Natural killer cell treated with Interleukin-12 subunit alpha and Interleukin-12 subunit beta and Interleukin-15 and Interleukin-18, amount 100 ng/mL, for 72 hours (primary cell): ENCODE results near the gene PANK3. TPM values are rescaled to one million over a fixed set of nuclear protein-coding genes. Genes with fewer than 3 reads are reported as not detected.
"Not testable (repeated sequence)": the region's sequence is repeated elsewhere in the genome, so short reads cannot be mapped to it uniquely, and the experiment has no call there.

ENCODE experiments used
- ATAC-seq, 2 donors: fragments of 150-1000 bp; cut with Tn5 transposase in 1 of 2; sonication (Bioruptor Pico), chemical (Tn5 transposase) in 1 of 2; 2 replicates each; pipeline ENCODE4 v1.10.0; 2021
- DNase-seq: peaks from one replicate; pipeline ENCODE4 v3.0.0; 2022; ENCODE audit warnings: low spot score
- H3K27ac Mint-ChIP-seq, 2 donors: 1 replicate in 1 of 2; 2 replicates in 1 of 2; pipeline ENCODE4 v1.8.0; 2022; ENCODE audit warnings: mixed read lengths in 2 of 2, mild to moderate bottlenecking in 1 of 2, moderate library complexity in 1 of 2
- H3K27me3 Mint-ChIP-seq, 2 donors: 1 replicate in 1 of 2; 2 replicates in 1 of 2; pipeline ENCODE4 v1.8.0; 2022; ENCODE audit warnings: mixed read lengths in 2 of 2
- H3K36me3 Mint-ChIP-seq: one replicate; pipeline ENCODE4 v1.8.0; 2022; ENCODE audit warnings: mixed read lengths
- H3K4me1 Mint-ChIP-seq, 2 donors: 1 replicate in 1 of 2; 2 replicates in 1 of 2; pipeline ENCODE4 v1.8.0; 2022; ENCODE audit warnings: low read depth in 2 of 2, mixed read lengths in 2 of 2, mild to moderate bottlenecking in 1 of 2
- H3K4me3 Mint-ChIP-seq: one replicate; pipeline ENCODE4 v1.8.0; 2022; ENCODE audit warnings: mixed read lengths
- H3K9me3 Mint-ChIP-seq: 2 replicates; pipeline ENCODE4 v1.8.0; 2022; ENCODE audit warnings: mixed read lengths
- total RNA-seq, 2 donors: library from RNA; stranded (reverse); gene quantifications; one replicate each; pipeline ENCODE4 v1.2.3, GENCODE V29; 2022

Gene PANK3
- total RNA-seq, 2 donors from 2014 or later, result 71.1 to 75.2 TPM

- Mint-ChIP-seq H3K9me3 (no peaks in the 10 kb centered on the region), H3K4me3 (no peak overlapping the region), H3K27ac (no peak overlapping the region)
Observed at GRCh38 chr5:168606562-168606961, 27.4 kb upstream of the PANK3 start.

GRCh38 chr5:168604436-168604835, 25.3 kb upstream of the PANK3 start:
- Mint-ChIP-seq H3K4me3 (no peak overlapping the region), H3K27me3 (no peaks in the 10 kb centered on the region)

More at GRCh38 chr5:168606562-168606961, 27.4 kb upstream of the PANK3 start:
- H3K27me3 Mint-ChIP-seq, result no peaks in the 10 kb centered on the region
- peaks cover 0 to 11% of the 10 kb centered on the region in 2 donors for H3K4me1 Mint-ChIP-seq
- H3K36me3 Mint-ChIP-seq, result no peaks in the 10 kb centered on the region
- DNase-seq, result no peak
- no peak for ATAC-seq

GRCh38 chr5:168603746-168604145, 24.6 kb upstream of the PANK3 start:
- no peak for DNase-seq
- Mint-ChIP-seq H3K9me3 (no peaks in the 10 kb centered on the region), H3K27ac (no peak overlapping the region), H3K4me1 (peaks cover 0 to 10% of the 10 kb centered on the region in 2 donors), H3K4me3 (no peak overlapping the region), H3K27me3 (no peaks in the 10 kb centered on the region), H3K36me3 (no peaks in the 10 kb centered on the region)
- ATAC-seq, result no peak

More at GRCh38 chr5:168604436-168604835, 25.3 kb upstream of the PANK3 start:
- DNase-seq (no peak), ATAC-seq (no peak)
- H3K36me3 Mint-ChIP-seq, result no peaks in the 10 kb centered on the region
- H3K27ac Mint-ChIP-seq, result no peak overlapping the region
- peaks cover 0 to 11% of the 10 kb centered on the region in 2 donors for H3K4me1 Mint-ChIP-seq
- no peaks in the 10 kb centered on the region for H3K9me3 Mint-ChIP-seq

GRCh38 chr5:168602517-168602916, 23.3 kb upstream of the PANK3 start:
- DNase-seq (no peak), ATAC-seq (no peak)
- peaks cover 5% of the 10 kb centered on the region for H3K36me3 Mint-ChIP-seq
- peaks cover 0 to 2% of the 10 kb centered on the region in 2 donors for H3K4me1 Mint-ChIP-seq
- H3K9me3 Mint-ChIP-seq, result no peaks in the 10 kb centered on the region
- H3K27me3 Mint-ChIP-seq, result peaks cover 5 to 8% of the 10 kb centered on the region in 2 donors
- no peak overlapping the region for H3K27ac Mint-ChIP-seq
- H3K4me3 Mint-ChIP-seq, result no peak overlapping the region

GRCh38 chr5:168601972-168602371, 22.8 kb upstream of the PANK3 start:
- no peak for DNase-seq
- H3K27ac Mint-ChIP-seq, result no peak overlapping the region
- no peak overlapping the region for H3K4me3 Mint-ChIP-seq
- peaks cover 5% of the 10 kb centered on the region for H3K36me3 Mint-ChIP-seq
- no peak for ATAC-seq
- H3K27me3 Mint-ChIP-seq, result peaks cover 8 to 13% of the 10 kb centered on the region in 2 donors
- peaks cover 0 to 2% of the 10 kb centered on the region in 2 donors for H3K4me1 Mint-ChIP-seq
- H3K9me3 Mint-ChIP-seq, result no peaks in the 10 kb centered on the region

DNA sequence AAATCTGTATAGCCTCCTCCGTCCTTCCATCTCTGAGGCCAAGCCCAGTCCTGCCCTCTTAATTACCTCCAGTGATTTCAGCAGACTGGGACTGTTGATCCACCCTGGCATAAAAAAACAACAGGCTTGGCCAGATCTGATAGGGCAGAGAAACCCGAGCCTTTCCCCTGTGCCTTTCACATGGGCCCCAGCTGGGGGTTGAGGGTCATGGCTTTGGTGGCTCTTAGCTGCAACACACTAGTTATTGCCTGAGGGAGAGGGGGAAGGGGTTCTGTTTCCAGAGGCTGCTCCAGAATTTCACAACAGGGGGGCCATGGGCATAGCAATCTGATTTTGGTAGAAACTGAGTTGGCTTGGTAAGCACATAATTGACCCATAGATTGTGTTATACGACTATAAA, 21.2 kb upstream of the PANK3 start:
- DNase-seq (no peak), ATAC-seq (no peak)
- no peaks in the 10 kb centered on the region for H3K9me3 Mint-ChIP-seq
- peaks cover 7% of the 10 kb centered on the region for H3K36me3 Mint-ChIP-seq
- H3K4me3 Mint-ChIP-seq, result no peak overlapping the region
- no peak overlapping the region for H3K27ac Mint-ChIP-seq
- peaks cover 0 to 2% of the 10 kb centered on the region in 2 donors for H3K4me1 Mint-ChIP-seq
- H3K27me3 Mint-ChIP-seq, result peaks cover 15 to 27% of the 10 kb centered on the region in 2 donors

DNA sequence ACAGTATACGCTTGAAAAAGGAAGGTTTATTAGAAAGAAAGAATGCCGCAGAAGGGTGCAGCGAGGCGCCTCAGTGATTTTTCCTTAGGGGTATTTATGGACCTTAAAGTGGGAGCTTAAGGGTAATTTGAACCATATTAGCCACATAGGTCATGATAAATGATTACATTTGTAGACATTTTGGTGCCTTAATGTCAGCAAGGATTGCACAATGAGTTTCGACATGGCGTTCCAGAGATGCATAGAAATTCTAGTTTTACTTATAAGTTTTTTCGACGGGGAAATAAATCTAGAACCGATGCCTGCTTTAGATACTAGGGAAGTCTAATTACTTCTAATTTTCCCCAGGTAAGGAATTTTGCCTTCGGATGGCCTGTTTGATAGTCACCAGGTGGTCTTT, 20.7 kb upstream of the PANK3 start:
- no peaks in the 10 kb centered on the region for H3K9me3 Mint-ChIP-seq
- peaks cover 9% of the 10 kb centered on the region for H3K36me3 Mint-ChIP-seq
- peaks cover 17 to 33% of the 10 kb centered on the region in 2 donors for H3K27me3 Mint-ChIP-seq
- ATAC-seq (no peak), DNase-seq (no peak)
- H3K27ac Mint-ChIP-seq, result no peak overlapping the region
- no peak overlapping the region for H3K4me3 Mint-ChIP-seq
- peaks cover 0 to 2% of the 10 kb centered on the region in 2 donors for H3K4me1 Mint-ChIP-seq

DNA sequence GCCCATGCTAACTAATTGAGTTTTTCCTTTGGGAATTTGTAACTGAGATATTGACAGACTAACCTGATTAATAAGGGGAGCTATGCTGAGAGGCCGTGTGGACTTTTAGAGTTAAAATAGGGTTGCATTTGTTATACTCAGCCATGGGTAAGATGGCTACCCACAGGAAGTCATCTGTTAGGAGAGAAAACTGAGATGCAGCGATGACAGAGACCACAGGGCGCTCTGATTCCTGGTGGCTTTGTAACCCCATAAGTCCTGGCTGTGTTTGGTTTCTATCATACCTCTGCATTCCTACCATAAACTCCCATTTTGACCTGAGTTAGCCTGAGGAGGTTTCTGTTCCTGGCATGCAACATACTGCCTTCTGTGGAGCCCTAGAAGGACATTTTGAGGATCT, 19.5 kb upstream of the PANK3 start:
- H3K4me3 Mint-ChIP-seq, result no peak overlapping the region
- ATAC-seq, result no peak
- peaks cover 9% of the 10 kb centered on the region for H3K36me3 Mint-ChIP-seq
- H3K27ac Mint-ChIP-seq, result no peak overlapping the region
- DNase-seq, result no peak
- H3K4me1 Mint-ChIP-seq, result peaks cover 0 to 2% of the 10 kb centered on the region in 2 donors
- H3K27me3 Mint-ChIP-seq, result peaks cover 28 to 45% of the 10 kb centered on the region in 2 donors
- no peaks in the 10 kb centered on the region for H3K9me3 Mint-ChIP-seq

DNA sequence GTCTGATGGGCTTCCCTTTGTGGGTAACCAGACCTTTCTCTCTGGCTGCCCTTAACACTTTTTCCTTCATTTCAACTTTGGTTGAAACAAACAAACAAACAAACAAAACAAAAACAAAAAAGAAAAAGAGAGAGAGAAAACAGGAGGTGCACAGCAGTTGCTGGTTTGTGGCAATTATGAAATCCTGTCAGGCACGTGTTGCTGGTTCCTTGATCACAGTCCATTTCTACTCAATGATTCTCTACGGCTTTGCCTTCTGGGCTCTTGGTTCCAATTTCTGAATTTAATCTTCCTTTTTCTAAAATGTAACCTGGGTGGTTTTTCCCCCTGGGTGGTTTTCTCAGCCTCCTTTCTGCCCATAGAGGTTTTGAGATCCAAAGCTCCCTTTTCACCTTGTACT, 17.8 kb upstream of the PANK3 start:
- ATAC-seq, result no peak

DNA sequence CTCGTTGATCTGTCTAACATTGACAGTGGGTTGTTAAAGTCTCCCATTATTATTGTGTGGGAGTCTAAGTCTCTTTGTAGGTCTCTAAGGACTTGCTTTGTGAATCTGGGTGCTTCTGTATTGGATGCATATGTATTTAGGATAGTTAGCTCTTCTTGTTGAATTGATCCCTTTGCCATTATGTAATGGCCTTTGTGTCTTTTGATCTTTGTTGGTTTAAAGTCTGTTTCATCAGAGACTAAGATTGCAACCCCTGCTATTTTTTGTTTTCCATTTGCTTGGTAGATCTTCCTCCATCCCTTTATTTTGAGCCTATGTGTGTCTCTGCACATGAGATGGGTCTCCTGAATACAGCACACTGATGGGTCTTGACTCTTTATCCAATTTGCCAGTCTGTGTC, 17.0 kb upstream of the PANK3 start:
- not testable (repeated sequence) for H3K27ac Mint-ChIP-seq, H3K4me3 Mint-ChIP-seq, H3K4me1 Mint-ChIP-seq, ATAC-seq, DNase-seq, H3K36me3 Mint-ChIP-seq, H3K9me3 Mint-ChIP-seq
- H3K27me3 Mint-ChIP-seq, result peaks cover 28 to 46% of the 10 kb centered on the region in 2 donors

More for the DNA sequence above, 17.8 kb upstream of the PANK3 start:
- no peak for DNase-seq
- Mint-ChIP-seq H3K9me3 (no peaks in the 10 kb centered on the region), H3K4me1 (peaks cover 0 to 2% of the 10 kb centered on the region in 2 donors), H3K4me3 (no peak overlapping the region), H3K27me3 (peaks cover 28 to 46% of the 10 kb centered on the region in 2 donors), H3K36me3 (peaks cover 9% of the 10 kb centered on the region), H3K27ac (no peak overlapping the region)

DNA sequence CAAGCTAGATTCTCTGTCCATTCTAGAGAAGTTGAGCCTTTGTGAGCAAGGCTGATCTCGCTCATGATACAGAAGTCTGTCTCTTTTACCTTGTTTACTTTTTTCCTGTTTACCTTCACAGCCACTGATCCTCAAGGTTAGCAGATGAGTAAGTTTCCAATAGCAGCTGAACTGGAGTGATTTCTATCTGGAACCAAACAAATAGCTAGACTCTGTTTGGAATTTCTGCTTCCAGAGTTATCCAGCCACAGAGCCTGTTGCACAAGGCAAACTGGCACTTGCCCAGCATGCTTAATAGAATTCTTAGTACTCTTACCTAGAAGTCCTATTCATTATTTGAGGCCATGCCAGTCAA, 12.8 kb upstream of the PANK3 start:
- Mint-ChIP-seq H3K27me3 (peaks cover 22 to 43% of the 10 kb centered on the region in 2 donors), H3K4me1 (no peaks in the 10 kb centered on the region), H3K27ac (no peak overlapping the region), H3K9me3 (no peaks in the 10 kb centered on the region), H3K36me3 (peaks cover 4% of the 10 kb centered on the region), H3K4me3 (no peak overlapping the region)
- DNase-seq (no peak), ATAC-seq (no peak)

DNA sequence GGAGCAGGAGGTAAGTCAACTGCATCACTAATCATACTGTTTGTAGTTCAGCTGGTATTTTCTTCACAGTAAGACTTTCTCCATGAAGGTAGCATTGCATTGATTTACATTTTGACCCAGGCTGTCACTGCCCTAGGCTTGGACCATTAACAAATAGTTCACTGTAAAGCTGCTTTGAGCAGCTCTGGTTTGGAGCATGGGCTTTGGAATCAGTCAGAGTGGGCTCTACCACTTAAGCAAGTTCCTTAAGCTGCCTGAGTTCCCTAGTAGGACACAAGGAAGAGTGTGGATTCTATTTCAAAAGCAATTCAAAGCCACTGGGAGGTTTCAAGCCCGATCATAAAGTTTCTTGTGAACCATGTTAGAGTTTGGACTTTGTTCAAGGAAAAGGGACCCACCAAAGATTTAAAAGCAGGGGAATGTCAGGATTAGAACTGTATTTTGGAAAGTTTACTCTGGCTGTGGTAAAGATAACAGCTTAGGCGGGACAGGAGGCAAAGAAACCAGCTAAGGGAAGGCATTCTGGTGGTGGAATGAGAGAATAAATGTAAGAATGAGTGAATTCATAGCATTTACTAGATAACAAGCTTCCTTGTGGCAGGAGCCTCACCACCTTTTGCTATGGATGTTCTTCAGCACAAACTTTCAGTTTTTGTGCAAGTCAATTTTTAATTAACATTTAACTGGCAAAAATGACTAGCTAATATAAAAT, 12.3 kb upstream of the PANK3 start:
- Mint-ChIP-seq H3K4me1 (no peaks in the 10 kb centered on the region), H3K27me3 (peaks cover 25 to 43% of the 10 kb centered on the region in 2 donors), H3K27ac (no peak overlapping the region), H3K36me3 (peaks cover 4% of the 10 kb centered on the region), H3K4me3 (no peak overlapping the region), H3K9me3 (no peaks in the 10 kb centered on the region)
- no peak for ATAC-seq
- DNase-seq, result no peak

DNA sequence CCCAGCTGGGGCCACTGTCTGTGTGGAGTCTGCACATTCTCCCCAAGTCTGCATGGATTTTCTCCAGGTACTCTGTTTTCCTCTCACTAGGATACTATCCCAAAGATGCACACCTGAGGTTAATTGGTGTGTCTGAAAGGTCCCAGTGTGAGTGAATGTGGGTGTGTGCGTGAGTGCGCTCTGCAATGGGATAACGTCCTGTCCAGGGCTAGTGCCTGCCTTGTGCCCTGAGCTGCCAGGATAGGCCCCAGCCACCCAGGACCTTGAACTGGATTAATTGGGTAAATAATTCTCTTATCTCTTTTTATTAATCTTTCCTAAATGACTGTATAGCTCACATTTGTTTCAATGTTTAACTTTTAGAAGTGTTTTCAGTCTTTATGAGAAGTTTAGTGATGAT, 11.5 kb upstream of the PANK3 start:
- Mint-ChIP-seq H3K36me3 (peaks cover 4% of the 10 kb centered on the region), H3K27ac (no peak overlapping the region), H3K4me3 (no peak overlapping the region), H3K4me1 (no peaks in the 10 kb centered on the region), H3K9me3 (no peaks in the 10 kb centered on the region), H3K27me3 (peaks cover 28 to 43% of the 10 kb centered on the region in 2 donors)
- DNase-seq (no peak), ATAC-seq (no peak)

GRCh38 chr5:168587987-168588386, 8.8 kb upstream of the PANK3 start:
- Mint-ChIP-seq H3K9me3 (no peaks in the 10 kb centered on the region), H3K36me3 (no peaks in the 10 kb centered on the region), H3K27me3 (peaks cover 22 to 27% of the 10 kb centered on the region in 2 donors), H3K4me3 (no peak overlapping the region), H3K4me1 (no peaks in the 10 kb centered on the region), H3K27ac (no peak overlapping the region)
- DNase-seq, result no peak
- no peak for ATAC-seq
